Neural progenitor cell (in vitro differentiated cells): ENCODE data around the gene BEND4. TPM values are rescaled to one million over a fixed set of nuclear protein-coding genes. Genes with fewer than 3 reads are reported as not detected.

Source experiments
- DNase-seq: peaks from one replicate; pipeline ENCODE4 v3.0.0-alpha.2; 2016; ENCODE audit warnings: low spot score
- H2AFZ ChIP-seq: fragments of 200-600 bp; sonication (generic); replicated peaks from 2 replicates; pipeline ENCODE4 v1.6.1; 2016; ENCODE audit warnings: antibody characterized with exemption
- H3F3A ChIP-seq: fragments of 200-600 bp; sonication (generic); 2 replicates; pipeline ENCODE4 v1.6.1; 2016; ENCODE audit warnings: antibody characterized with exemption, low read depth
- H3K27ac ChIP-seq: fragments of 200-600 bp; sonication (generic); 2 replicates; pipeline ENCODE4 v1.5.1; 2016; ENCODE audit warnings: mild to moderate bottlenecking
- H3K27me3 ChIP-seq: fragments of 200-600 bp; sonication (generic); 2 replicates; pipeline ENCODE4 v1.6.1; 2016; ENCODE audit warnings: mild to moderate bottlenecking, moderate library complexity
- H3K36me3 ChIP-seq: fragments of 200-600 bp; sonication (generic); 2 replicates; pipeline ENCODE4 v1.5.1; 2016
- H3K4me1 ChIP-seq: fragments of 200-600 bp; sonication (generic); 2 replicates; pipeline ENCODE4 v1.6.1; 2016; ENCODE audit warnings: mixed run types
- H3K4me2 ChIP-seq: fragments of 200-600 bp; sonication (generic); 2 replicates; pipeline ENCODE4 v1.6.1; 2016
- H3K4me3 ChIP-seq: fragments of 200-600 bp; sonication (generic); 2 replicates; pipeline ENCODE4 v1.5.1; 2016
- H3K79me2 ChIP-seq: fragments of 200-600 bp; sonication (generic); 2 replicates; pipeline ENCODE4 v1.6.1; 2016; ENCODE audit warnings: low read depth
- H3K9ac ChIP-seq: fragments of 200-600 bp; sonication (generic); 2 replicates; pipeline ENCODE4 v1.6.1; 2016
- H3K9me3 ChIP-seq: fragments of 200-600 bp; sonication (generic); 2 replicates; pipeline ENCODE4 v1.5.1; 2016; ENCODE audit warnings: low read depth
- H4K20me1 ChIP-seq: fragments of 200-600 bp; sonication (generic); 2 replicates; pipeline ENCODE4 v1.6.1; 2016; ENCODE audit warnings: low read depth
- H3K27ac Mint-ChIP-seq: 3 replicates; pipeline ENCODE4 v1.8.0; 2021; ENCODE audit warnings: mixed read lengths
- H3K27me3 Mint-ChIP-seq: 2 replicates; pipeline ENCODE4 v1.8.0; 2022; ENCODE audit warnings: low read depth, mild to moderate bottlenecking, inconsistent platforms, moderate library complexity, mixed read lengths; ENCODE audit not compliant: insufficient read depth
- H3K36me3 Mint-ChIP-seq: 3 replicates; pipeline ENCODE4 v1.8.0; 2021; ENCODE audit warnings: mixed read lengths
- H3K4me1 Mint-ChIP-seq: 3 replicates; pipeline ENCODE4 v1.8.0; 2021; ENCODE audit warnings: mixed read lengths
- H3K4me3 Mint-ChIP-seq: 3 replicates; pipeline ENCODE4 v1.8.0; 2021; ENCODE audit warnings: mild to moderate bottlenecking, moderate library complexity, mixed read lengths
- H3K9me3 Mint-ChIP-seq: 3 replicates; pipeline ENCODE4 v1.8.0; 2020; ENCODE audit warnings: mixed read lengths
- CTCF ChIP-seq: fragments of 200-600 bp; sonication (generic); IDR thresholded peaks from 2 replicates; pipeline ENCODE4 v1.5.1; 2017; ENCODE audit warnings: antibody characterized with exemption, mild to moderate bottlenecking
- EZH2 ChIP-seq: fragments of 200-600 bp; sonication (generic); IDR thresholded peaks from 2 replicates; pipeline ENCODE4 v1.6.1; 2017; ENCODE audit warnings: antibody characterized with exemption, mild to moderate bottlenecking, moderate library complexity
- EZH2phosphoT487 ChIP-seq: fragments of 200-600 bp; sonication (generic); IDR thresholded peaks from 2 replicates; pipeline ENCODE4 v1.6.1; 2017; ENCODE audit warnings: antibody characterized with exemption
- total RNA-seq: library from RNA; depleted of rRNA; stranded (reverse); fragments of >200 nt; gene quantifications from 2 replicates; pipeline ENCODE4 v1.2.3, GENCODE V29; 2015; ENCODE audit warnings: low replicate concordance

BEND4 gene
- total RNA-seq, 1 donor from 2014 or later: 9.7 TPM

- H3K36me3 Mint-ChIP-seq: no peaks in the 10 kb centered on the region
- H3K4me2 ChIP-seq: no peak overlapping the region
- TF ChIP-seq EZH2: no peak
- no peak for TF ChIP-seq CTCF
- TF ChIP-seq EZH2phosphoT487: no peak
- H3K4me1 ChIP-seq: peaks cover 6% of the 10 kb centered on the region
- peaks cover 26% of the 10 kb centered on the region for H3K79me2 ChIP-seq
- H2AFZ ChIP-seq: no peak overlapping the region
- H4K20me1 ChIP-seq: peaks cover 17% of the 10 kb centered on the region
- no peaks in the 10 kb centered on the region for H3K9me3 ChIP-seq
- H3K4me3 Mint-ChIP-seq: no peak overlapping the region
- peaks cover 3% of the 10 kb centered on the region for H3K4me1 Mint-ChIP-seq
- no peaks in the 10 kb centered on the region for H3K36me3 ChIP-seq
- H3K27ac ChIP-seq: no peak overlapping the region
- H3K27ac Mint-ChIP-seq: no peak overlapping the region
- peaks cover 45% of the 10 kb centered on the region for H3K27me3 ChIP-seq
- no peak for DNase-seq
- peaks cover 33% of the 10 kb centered on the region for H3K27me3 Mint-ChIP-seq
- no peaks in the 10 kb centered on the region for H3K9me3 Mint-ChIP-seq
- no peak overlapping the region for H3K4me3 ChIP-seq
- no peak overlapping the region for H3K9ac ChIP-seq
- H3F3A ChIP-seq: no peaks in the 10 kb centered on the region
These were observed 4.0 kb downstream of the BEND4 start for GRCh38 chr4:42148425-42148824.

DNA sequence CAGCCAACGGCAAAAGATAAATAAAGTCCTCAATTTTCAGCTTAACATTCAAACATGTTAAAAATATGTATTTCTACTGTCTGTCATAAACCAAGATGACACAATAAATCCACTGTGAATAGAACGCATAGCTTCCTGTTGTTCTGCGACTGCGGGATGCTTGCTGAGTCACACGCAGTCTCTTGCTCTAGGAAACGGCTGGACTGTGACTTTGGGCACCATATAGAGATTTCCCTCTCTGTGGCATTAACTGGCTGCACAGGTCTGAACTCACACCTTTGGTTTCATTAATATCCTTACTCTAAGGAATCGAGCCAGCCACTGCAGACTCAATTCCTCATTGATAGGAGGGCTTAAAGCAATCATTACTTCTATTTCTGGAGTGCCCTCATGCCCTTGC lies 8.4 kb downstream of the BEND4 start:
- H3K27ac ChIP-seq: no peak overlapping the region
- H3K4me1 ChIP-seq: no peaks in the 10 kb centered on the region
- no peaks in the 10 kb centered on the region for H3K36me3 Mint-ChIP-seq
- no peaks in the 10 kb centered on the region for H3K36me3 ChIP-seq
- peaks cover 2% of the 10 kb centered on the region for H3K27me3 Mint-ChIP-seq
- no peaks in the 10 kb centered on the region for H3F3A ChIP-seq
- H3K9me3 ChIP-seq: no peaks in the 10 kb centered on the region
- no peak overlapping the region for H2AFZ ChIP-seq
- H3K4me3 Mint-ChIP-seq: no peak overlapping the region
- H3K4me3 ChIP-seq: no peak overlapping the region
- peaks cover 3% of the 10 kb centered on the region for H4K20me1 ChIP-seq
- H3K27me3 ChIP-seq: peaks cover 3% of the 10 kb centered on the region
- H3K9me3 Mint-ChIP-seq: no peaks in the 10 kb centered on the region
- peaks cover 19% of the 10 kb centered on the region for H3K79me2 ChIP-seq
- H3K27ac Mint-ChIP-seq: no peak overlapping the region
- H3K9ac ChIP-seq: no peak overlapping the region
- TF ChIP-seq CTCF (no peak), EZH2phosphoT487 (no peak), EZH2 (no peak)
- no peaks in the 10 kb centered on the region for H3K4me1 Mint-ChIP-seq
- H3K4me2 ChIP-seq: no peak overlapping the region
- DNase-seq: no peak

GRCh38 chr4:42142591-42142990 lies 9.9 kb downstream of the BEND4 start:
- Histone ChIP-seq H3K9ac (no peak overlapping the region), H3K4me3 (no peak overlapping the region), H3K9me3 (no peaks in the 10 kb centered on the region), H2AFZ (no peak overlapping the region), H3K4me2 (no peak overlapping the region), H3F3A (no peaks in the 10 kb centered on the region), H3K4me1 (no peaks in the 10 kb centered on the region), H3K27ac (no peak overlapping the region), H3K27me3 (no peaks in the 10 kb centered on the region), H3K36me3 (no peaks in the 10 kb centered on the region), H3K79me2 (peaks cover 10% of the 10 kb centered on the region), H4K20me1 (no peaks in the 10 kb centered on the region)
- Mint-ChIP-seq H3K36me3 (no peaks in the 10 kb centered on the region), H3K4me1 (no peaks in the 10 kb centered on the region), H3K9me3 (no peaks in the 10 kb centered on the region), H3K27ac (no peak overlapping the region), H3K27me3 (peaks cover 2% of the 10 kb centered on the region), H3K4me3 (no peak overlapping the region)
- TF ChIP-seq EZH2phosphoT487: no peak
- no peak for TF ChIP-seq EZH2
- no peak for TF ChIP-seq CTCF
- no peak for DNase-seq
